B cell (primary cell): Measurements from ENCODE around the gene ANTXR2.

Experiments
- CTCF ChIP-seq: fragments of 200-600 bp; IDR thresholded peaks from one replicate; pipeline ENCODE4 v1.8.0; 2022; ENCODE audit warnings: antibody characterized with exemption, mild to moderate bottlenecking
- EZH2 ChIP-seq: IDR thresholded peaks from 2 replicates; pipeline ENCODE4 v1.6.1; 2012; ENCODE audit warnings: borderline replicate concordance, low read depth, mild to moderate bottlenecking, moderate library complexity, low read length; ENCODE audit not compliant: insufficient read depth, poor library complexity, severe bottlenecking

- TF ChIP-seq CTCF (no peak), EZH2 (no peak)
Observed at GRCh38 chr4:80029364-80029763, 43.7 kb downstream of the ANTXR2 start.
